Keratinocyte (primary cell): ENCODE measurements around the gene TMEM244. TPM values are rescaled to one million over a fixed set of nuclear protein-coding genes. Genes with fewer than 3 reads are reported as not detected.

Source experiments
- DNase-seq: peaks from one replicate; pipeline ENCODE4 v3.0.0-alpha.2; 2011; ENCODE audit warnings: low read depth, missing footprints, low spot score
- FAIRE-seq: peaks from 2 replicates; lab custom pipeline; 2011; peaks lifted over from hg19 to GRCh38; lab: Jason Lieb, UNC
- H2AFZ ChIP-seq: 2 replicates; pipeline ENCODE4 v1.6.0; 2012; ENCODE audit warnings: low read length, control low read depth, inconsistent platforms; ENCODE audit not compliant: control insufficient read depth
- H3K27ac ChIP-seq: 2 replicates; pipeline ENCODE4 v1.5.1; 2011; ENCODE audit warnings: low read length; ENCODE audit not compliant: control insufficient read depth, insufficient read depth
- H3K27me3 ChIP-seq: 3 replicates; pipeline ENCODE4 v1.6.0; 2011; ENCODE audit warnings: low read length; ENCODE audit not compliant: control insufficient read depth, insufficient read depth; ENCODE audit errors: extremely low read depth
- H3K36me3 ChIP-seq, 2 experiments: 2 replicates in 1 of 2; 3 replicates in 1 of 2; pipeline ENCODE4 v1.5.1; 2011; ENCODE audit warnings: low read length in 2 of 2, mild to moderate bottlenecking in 1 of 2; ENCODE audit not compliant: control insufficient read depth in 2 of 2, insufficient read depth in 2 of 2; ENCODE audit errors: extremely low read depth in 1 of 2
- H3K4me1 ChIP-seq: 3 replicates; pipeline ENCODE4 v1.5.1; 2011; ENCODE audit warnings: low read length; ENCODE audit not compliant: control insufficient read depth, insufficient read depth; ENCODE audit errors: extremely low read depth
- H3K4me2 ChIP-seq: 3 replicates; pipeline ENCODE4 v1.6.0; 2011; ENCODE audit warnings: low read depth, low read length; ENCODE audit not compliant: control insufficient read depth, insufficient read depth; ENCODE audit errors: extremely low read depth
- H3K4me3 ChIP-seq, 3 experiments: fragments of 200-600 bp in 1 of 3; sonication (generic) in 1 of 3; 2 replicates in 2 of 3; 3 replicates in 1 of 3; pipeline ENCODE4 v1.5.1; 2011 to 2016; ENCODE audit warnings: low read length in 3 of 3, mild to moderate bottlenecking in 3 of 3, control low read depth in 2 of 3, inconsistent platforms in 1 of 3, low read depth in 1 of 3, mixed read lengths in 1 of 3, mixed run types in 1 of 3, moderate library complexity in 1 of 3; ENCODE audit not compliant: control insufficient read depth in 2 of 3, insufficient read depth in 2 of 3; ENCODE audit errors: extremely low read depth in 1 of 3
- H3K79me2 ChIP-seq: 2 replicates; pipeline ENCODE4 v1.6.0; 2012; ENCODE audit warnings: low read length; ENCODE audit not compliant: control insufficient read depth, insufficient read depth
- H3K9ac ChIP-seq: 3 replicates; pipeline ENCODE4 v1.6.0; 2011; ENCODE audit warnings: low read length; ENCODE audit not compliant: control insufficient read depth, insufficient read depth; ENCODE audit errors: extremely low read depth
- H3K9me1 ChIP-seq: 3 replicates; pipeline ENCODE4 v1.6.0; 2011; ENCODE audit warnings: low read length; ENCODE audit not compliant: control insufficient read depth, insufficient read depth; ENCODE audit errors: extremely low read depth
- H3K9me3 ChIP-seq: 2 replicates; pipeline ENCODE4 v1.5.1; 2012; ENCODE audit warnings: low read depth, low read length; ENCODE audit not compliant: control insufficient read depth
- H4K20me1 ChIP-seq: 3 replicates; pipeline ENCODE4 v1.6.0; 2011; ENCODE audit warnings: low read length; ENCODE audit not compliant: control insufficient read depth, insufficient read depth; ENCODE audit errors: extremely low read depth
- EZH2 ChIP-seq: IDR thresholded peaks from one replicate; pipeline ENCODE4 v1.6.1; 2012; ENCODE audit warnings: inconsistent platforms, mild to moderate bottlenecking, low read length, moderate library complexity
- dilution Hi-C: fragments of 300-500 bp; cut with MboI; formaldehyde crosslinking; loops from one replicate; pipeline ENCODE4 v1.7.0; 2020; ENCODE audit warnings: low sequenced_read_pairs; ENCODE audit not compliant: extremely low pct_ligation_motif_present
- polyA plus RNA-seq, 5 experiments: library from polyadenylated mRNA; depleted of rRNA in 3 of 5; stranded (reverse) in 3 of 5; stranded (forward) in 1 of 5; unstranded in 1 of 5; fragments of >200 nt; gene quantifications; 1 replicate in 1 of 5; 2 replicates in 3 of 5; 3 replicates in 1 of 5; pipeline versions ENCODE4 v1.2.1 to v1.2.3, GENCODE V29; 2011 to 2012; ENCODE audit warnings: missing spikeins in 2 of 5, low read depth in 1 of 5, low replicate concordance in 1 of 5
- TF ChIP-seq, protein P1 (sequence below), 3 experiments: IDR thresholded peaks in 1 of 3; conservative IDR thresholded peaks in 1 of 3; optimal IDR thresholded peaks in 1 of 3; 2 replicates in 2 of 3; 3 replicates in 1 of 3; pipeline versions ENCODE3 to v1.5.1; 2011; ENCODE audit warnings: low read length in 3 of 3, mild to moderate bottlenecking in 3 of 3, moderate library complexity in 2 of 3, control low read depth in 1 of 3, inconsistent platforms in 1 of 3; ENCODE audit not compliant: insufficient read depth in 2 of 3; ENCODE audit errors: extremely low read depth in 1 of 3

Gene TMEM244
- polyA plus RNA-seq, 1 donor (not counting 4 experiments of a cell fraction or from before 2014, with no cell fraction given) = 0.12 TPM

- peak overlapping the region; percentile 41 for H3K4me2 ChIP-seq
Measured at GRCh38 chr6:129801909-129802308, 59.2 kb downstream of the TMEM244 start.

GRCh38 chr6:129795261-129795660 is 65.9 kb downstream of the TMEM244 start:
- Histone ChIP-seq H3K36me3 (no peaks in the 10 kb centered on the region), H3K27ac (no peak overlapping the region), H3K79me2 (no peaks in the 10 kb centered on the region), H3K4me3 (no peak overlapping the region), H3K4me2 (no peak overlapping the region), H4K20me1 (no peaks in the 10 kb centered on the region), H3K9me1 (no peaks in the 10 kb centered on the region), H3K9me3 (no peaks in the 10 kb centered on the region), H3K4me1 (no peaks in the 10 kb centered on the region), H3K27me3 (no peaks in the 10 kb centered on the region), H3K9ac (no peak overlapping the region), H2AFZ (no peak overlapping the region)
- dilution Hi-C loops = no loop called here
- FAIRE-seq (peak; percentile 97), DNase-seq (peak; percentile 40)
- TF ChIP-seq, protein P1, sequence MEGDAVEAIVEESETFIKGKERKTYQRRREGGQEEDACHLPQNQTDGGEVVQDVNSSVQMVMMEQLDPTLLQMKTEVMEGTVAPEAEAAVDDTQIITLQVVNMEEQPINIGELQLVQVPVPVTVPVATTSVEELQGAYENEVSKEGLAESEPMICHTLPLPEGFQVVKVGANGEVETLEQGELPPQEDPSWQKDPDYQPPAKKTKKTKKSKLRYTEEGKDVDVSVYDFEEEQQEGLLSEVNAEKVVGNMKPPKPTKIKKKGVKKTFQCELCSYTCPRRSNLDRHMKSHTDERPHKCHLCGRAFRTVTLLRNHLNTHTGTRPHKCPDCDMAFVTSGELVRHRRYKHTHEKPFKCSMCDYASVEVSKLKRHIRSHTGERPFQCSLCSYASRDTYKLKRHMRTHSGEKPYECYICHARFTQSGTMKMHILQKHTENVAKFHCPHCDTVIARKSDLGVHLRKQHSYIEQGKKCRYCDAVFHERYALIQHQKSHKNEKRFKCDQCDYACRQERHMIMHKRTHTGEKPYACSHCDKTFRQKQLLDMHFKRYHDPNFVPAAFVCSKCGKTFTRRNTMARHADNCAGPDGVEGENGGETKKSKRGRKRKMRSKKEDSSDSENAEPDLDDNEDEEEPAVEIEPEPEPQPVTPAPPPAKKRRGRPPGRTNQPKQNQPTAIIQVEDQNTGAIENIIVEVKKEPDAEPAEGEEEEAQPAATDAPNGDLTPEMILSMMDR (optimal IDR thresholded peaks at IDR 0.05 in 1 of 3, IDR thresholded peaks at IDR 0.05 in 1 of 3, conservative IDR thresholded peaks at IDR 0.05 in 1 of 3; ENCODE audit: extremely low read depth in 1 of 3, insufficient read depth in 2 of 3, low read length in 3 of 3) = no peak
- no peak for TF ChIP-seq EZH2

More at GRCh38 chr6:129801909-129802308, 59.2 kb downstream of the TMEM244 start:
- Histone ChIP-seq H4K20me1 (no peaks in the 10 kb centered on the region), H3K9me3 (no peaks in the 10 kb centered on the region), H3K4me3 (no peak overlapping the region), H3K27me3 (no peaks in the 10 kb centered on the region), H2AFZ (no peak overlapping the region), H3K27ac (no peak overlapping the region), H3K36me3 (no peaks in the 10 kb centered on the region), H3K9me1 (no peaks in the 10 kb centered on the region), H3K4me1 (peaks cover 8% of the 10 kb centered on the region), H3K9ac (no peak overlapping the region), H3K79me2 (no peaks in the 10 kb centered on the region)
- FAIRE-seq (peak; percentile 95), DNase-seq (peak; percentile 26)
- TF ChIP-seq, protein P1 (optimal IDR thresholded peaks at IDR 0.05 in 1 of 3, IDR thresholded peaks at IDR 0.05 in 1 of 3, conservative IDR thresholded peaks at IDR 0.05 in 1 of 3; ENCODE audit: extremely low read depth in 1 of 3, insufficient read depth in 2 of 3, low read length in 3 of 3) = no peak
- no peak for TF ChIP-seq EZH2
- dilution Hi-C loops = no loop called here
